ENCODE measurements around the gene PID1.

DNA sequence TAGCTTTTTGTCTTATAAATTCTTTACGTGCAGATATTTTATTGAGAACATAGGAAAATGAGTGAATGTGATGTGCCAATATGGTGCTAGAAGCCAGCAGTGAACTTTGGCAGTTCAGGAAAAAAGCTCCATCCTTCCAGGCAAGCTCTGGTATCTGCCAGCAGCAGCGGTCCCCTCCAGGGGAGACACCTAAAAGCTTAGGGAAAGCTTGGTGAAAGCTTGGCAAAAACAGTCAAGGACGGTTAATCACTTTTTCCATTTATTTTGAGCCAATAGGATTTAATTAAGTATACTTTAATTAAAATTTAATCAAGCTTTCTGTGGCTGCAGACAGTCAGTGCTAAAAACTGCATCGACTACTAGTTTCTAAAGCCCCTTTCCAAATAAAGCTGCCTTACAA lies 60.4 kb downstream of the PID1 start:
- no peak for TF ChIP-seq CTCF (IDR thresholded peaks at IDR 0.05)
- TF ChIP-seq POLR2A (IDR thresholded peaks at IDR 0.05): no peak
